H1 (cell line): ENCODE results near the gene TBCD. TPM values are rescaled to one million over a fixed set of nuclear protein-coding genes. Genes with fewer than 3 reads are reported as not detected.

Experiments used
- CTCF ChIA-PET: fragments of 300-600 bp; sonication (Branson Sonifier 250); formaldehyde crosslinking; loops from one replicate; lab custom pipeline; 2021; ENCODE audit not compliant: partially characterized antibody; lab: Charles Lee
- POLR2A ChIA-PET: fragments of 300-600 bp; sonication (Branson Sonifier 250); formaldehyde crosslinking; loops from one replicate; lab custom pipeline; 2021; ENCODE audit warnings: inconsistent platforms; ENCODE audit not compliant: partially characterized antibody; lab: Charles Lee
- DNase-seq, 2 experiments: peaks; one replicate each; pipeline versions ENCODE4 v3.0.0 to v3.0.0-alpha.2; 2010 to 2022; ENCODE audit warnings: low spot score in 2 of 2, low read depth in 1 of 2, mixed read lengths in 1 of 2
- FAIRE-seq: peaks from 2 replicates; lab custom pipeline; 2011; peaks lifted over from hg19 to GRCh38; lab: Jason Lieb, UNC
- H2AFZ ChIP-seq: 2 replicates; pipeline ENCODE4 v1.8.1; 2012; ENCODE audit warnings: low read length, inconsistent platforms
- H2AK5ac ChIP-seq: 2 replicates; pipeline ENCODE4 v1.6.1; 2013; ENCODE audit warnings: low read depth, low read length
- H2BK120ac ChIP-seq: replicated peaks from 2 replicates; pipeline ENCODE3; 2013; ENCODE audit warnings: low read depth, low read length, inconsistent platforms
- H2BK12ac ChIP-seq: 2 replicates; pipeline ENCODE4 v1.6.1; 2013; ENCODE audit warnings: low read depth, low read length
- H2BK15ac ChIP-seq: 2 replicates; pipeline ENCODE4 v1.6.1; 2013; ENCODE audit warnings: low read length
- H2BK20ac ChIP-seq: 2 replicates; pipeline ENCODE4 v1.6.1; 2013; ENCODE audit warnings: low read length
- H2BK5ac ChIP-seq: 2 replicates; pipeline ENCODE4 v1.6.1; 2013; ENCODE audit warnings: low read depth, low read length
- H3K14ac ChIP-seq: 2 replicates; pipeline ENCODE4 v1.6.1; 2013; ENCODE audit warnings: inconsistent platforms; ENCODE audit not compliant: insufficient read length
- H3K18ac ChIP-seq: 2 replicates; pipeline ENCODE4 v1.6.1; 2013; ENCODE audit warnings: low read length; ENCODE audit errors: extremely low read depth
- H3K23ac ChIP-seq: 2 replicates; pipeline ENCODE4 v1.6.1; 2013; ENCODE audit warnings: inconsistent platforms; ENCODE audit not compliant: insufficient read length
- H3K23me2 ChIP-seq: 2 replicates; pipeline ENCODE4 v1.6.1; 2013; ENCODE audit warnings: low read depth, low read length
- H3K27ac ChIP-seq: 2 replicates; pipeline ENCODE4 v1.6.1; 2011; ENCODE audit warnings: low read depth, low read length, inconsistent platforms
- H3K27me3 ChIP-seq, 4 experiments: replicated peaks in 1 of 4; 1 replicate in 1 of 4; 2 replicates in 3 of 4; pipeline versions ENCODE4 v1.6.1 to v1.8.1; 2011 to 2013; ENCODE audit warnings: low read length in 3 of 4, mild to moderate bottlenecking in 3 of 4, inconsistent platforms in 2 of 4, mixed read lengths in 2 of 4, moderate library complexity in 1 of 4; ENCODE audit not compliant: control insufficient read depth in 3 of 4, insufficient read depth in 3 of 4; ENCODE audit errors: extremely low read depth in 1 of 4
- H3K36me3 ChIP-seq, 4 experiments: 2 replicates each; pipeline versions ENCODE4 v1.6.1 to v1.8.1; 2011 to 2013; ENCODE audit warnings: mild to moderate bottlenecking in 4 of 4, low read length in 3 of 4, moderate library complexity in 2 of 4, control low read depth in 1 of 4, inconsistent platforms in 1 of 4; ENCODE audit not compliant: insufficient read depth in 4 of 4, control insufficient read depth in 2 of 4
- H3K4ac ChIP-seq: replicated peaks from 2 replicates; pipeline ENCODE3; 2013; ENCODE audit warnings: low read length, low read depth, mixed read lengths, inconsistent platforms; ENCODE audit not compliant: insufficient read length
- H3K4me1 ChIP-seq, 4 experiments: replicated peaks in 1 of 4; 1 replicate in 1 of 4; 2 replicates in 3 of 4; pipeline versions ENCODE4 v1.6.1 to v1.8.1; 2011 to 2013; ENCODE audit warnings: low read length in 3 of 4, inconsistent platforms in 2 of 4, mixed read lengths in 1 of 4; ENCODE audit not compliant: insufficient read depth in 4 of 4, control insufficient read depth in 3 of 4
- H3K4me2 ChIP-seq, 2 experiments: 2 replicates each; pipeline versions ENCODE4 v1.6.1 to v1.8.1; 2011 to 2013; ENCODE audit warnings: low read depth in 2 of 2, low read length in 2 of 2, control low read depth in 1 of 2, inconsistent platforms in 1 of 2, mild to moderate bottlenecking in 1 of 2; ENCODE audit not compliant: insufficient read depth in 1 of 2
- H3K4me3 ChIP-seq, 4 experiments: fragments of 200-600, 300-600 bp in 1 of 4; sonication (generic), shearing (Covaris generic), sonication (Bioruptor Twin) in 1 of 4; 2 replicates each; pipeline versions ENCODE4 v1.5.1 to v1.8.1; 2011 to 2016; ENCODE audit warnings: low read length in 4 of 4, low read depth in 3 of 4, control low read depth in 2 of 4, inconsistent platforms in 2 of 4, mild to moderate bottlenecking in 2 of 4, mixed read lengths in 1 of 4, moderate library complexity in 1 of 4; ENCODE audit not compliant: insufficient read depth in 2 of 4; ENCODE audit errors: extremely low read depth in 1 of 4
- H3K56ac ChIP-seq: replicated peaks from 2 replicates; pipeline ENCODE3; 2013; ENCODE audit warnings: low read depth, mild to moderate bottlenecking, mixed read lengths, low read length, inconsistent platforms; ENCODE audit not compliant: insufficient read length
- H3K79me1 ChIP-seq: 2 replicates; pipeline ENCODE4 v1.6.1; 2013; ENCODE audit warnings: low read depth, low read length, control low read depth
- H3K79me2 ChIP-seq, 2 experiments: 2 replicates each; pipeline versions ENCODE4 v1.6.1 to v1.8.1; 2012 to 2013; ENCODE audit warnings: low read length in 2 of 2, mild to moderate bottlenecking in 2 of 2, inconsistent platforms in 1 of 2; ENCODE audit not compliant: insufficient read depth in 2 of 2, control insufficient read depth in 1 of 2
- H3K9ac ChIP-seq, 4 experiments: replicated peaks in 1 of 4; 1 replicate in 1 of 4; 2 replicates in 3 of 4; pipeline versions ENCODE4 v1.6.1 to v1.8.1; 2011 to 2013; ENCODE audit warnings: low read depth in 3 of 4, low read length in 3 of 4, control low read depth in 2 of 4, mild to moderate bottlenecking in 2 of 4, moderate library complexity in 2 of 4, inconsistent platforms in 1 of 4; ENCODE audit errors: extremely low read depth in 1 of 4
- H3K9me3 ChIP-seq, 2 experiments: 2 replicates each; pipeline versions ENCODE4 v1.6.1 to v1.8.1; 2012 to 2013; ENCODE audit warnings: mild to moderate bottlenecking in 2 of 2, moderate library complexity in 2 of 2, control low read depth in 1 of 2, inconsistent platforms in 1 of 2, low read depth in 1 of 2, low read length in 1 of 2, mixed read lengths in 1 of 2; ENCODE audit not compliant: insufficient read depth in 2 of 2
- H4K20me1 ChIP-seq, 2 experiments: replicated peaks in 1 of 2; 2 replicates each; pipeline versions ENCODE3 to v1.8.1; 2011 to 2013; ENCODE audit warnings: inconsistent platforms in 2 of 2, low read length in 2 of 2, mild to moderate bottlenecking in 1 of 2; ENCODE audit not compliant: insufficient read depth in 2 of 2, control insufficient read depth in 1 of 2
- H4K5ac ChIP-seq: 2 replicates; pipeline ENCODE4 v1.6.1; 2013; ENCODE audit warnings: low read length, low read depth, mixed read lengths, inconsistent platforms; ENCODE audit not compliant: insufficient read length
- H4K8ac ChIP-seq: 2 replicates; pipeline ENCODE4 v1.8.0; 2013; ENCODE audit warnings: mild to moderate bottlenecking, moderate library complexity, low read length, inconsistent platforms; ENCODE audit not compliant: insufficient read depth; ENCODE audit errors: extremely low read depth
- H4K91ac ChIP-seq: replicated peaks from 2 replicates; pipeline ENCODE3; 2013; ENCODE audit warnings: low read length, mixed read lengths, inconsistent platforms; ENCODE audit not compliant: insufficient read length
- HDAC6 ChIP-seq: IDR thresholded peaks from one replicate; pipeline ENCODE4 v1.7.1; 2012; ENCODE audit warnings: low read depth, mild to moderate bottlenecking, inconsistent platforms, low read length, moderate library complexity
- JUND ChIP-seq: IDR thresholded peaks from 2 replicates; pipeline ENCODE4 v1.6.1; 2011; ENCODE audit warnings: mild to moderate bottlenecking, improper control_type of control experiment, low read length
- MAX ChIP-seq: IDR thresholded peaks from 2 replicates; pipeline ENCODE4 v1.6.1; 2012; ENCODE audit warnings: inconsistent platforms
- RFX5 ChIP-seq: IDR thresholded peaks from 2 replicates; pipeline ENCODE4 v1.6.1; 2011; ENCODE audit warnings: low read depth, low read length, improper control_type of control experiment, borderline replicate concordance
- SP1 ChIP-seq: IDR thresholded peaks from 2 replicates; pipeline ENCODE4 v1.6.1; 2011; ENCODE audit warnings: low read depth, low read length
- WGBS, 2 experiments: shearing (Covaris generic) in 1 of 2; methylation state at CpG; one replicate each; pipeline versions ENCODE4 v1.1.6 to v1.1.7; 2013 to 2015; ENCODE audit warnings: low lambda C conversion rate in 2 of 2, mixed read lengths in 2 of 2, inconsistent platforms in 1 of 2, low coverage in 1 of 2, missing lambda C conversion rate in 1 of 2; ENCODE audit not compliant: insufficient replicate concordance in 2 of 2, insufficient coverage in 1 of 2, insufficient read length in 1 of 2; ENCODE audit errors: extremely low coverage in 1 of 2, missing lambda C conversion rate in 1 of 2; 5-methylcytosine and 5-hydroxymethylcytosine counted together
- polyA plus RNA-seq, 7 experiments: library from polyadenylated mRNA; depleted of rRNA in 3 of 7; stranded (reverse) in 5 of 7; unstranded in 2 of 7; fragments of >200 nt in 5 of 7; fragments of 200-250 nt in 2 of 7; gene quantifications; 1 replicate in 5 of 7; 2 replicates in 1 of 7; 4 replicates in 1 of 7; pipeline versions ENCODE4 v1.2.1 to v1.2.3, GENCODE V29; 2011 to 2013; ENCODE audit warnings: missing spikeins in 2 of 7, mixed read lengths in 2 of 7
- total RNA-seq: library from RNA; stranded (reverse); fragmentation: NEBNext Ultra II Directional; extraction: Animal tissue kit (Norgen Biotek cat#: 25700); gene quantifications from 2 replicates; pipeline ENCODE4 v1.2.1, GENCODE V29; 2021

The TBCD gene
- total and polyA plus RNA-seq, 2 of the 8 experiments (the other 6 are each of a cell fraction or from before 2014, with no cell fraction given): 118 to 162 TPM

GRCh38 chr17:82860606-82861392, 108.9 kb downstream of the TBCD start:
- Histone ChIP-seq H2BK15ac (no peak overlapping the region), H3K27me3 (no peaks in the 10 kb centered on the region), H3K4ac (no peak overlapping the region), H2BK120ac (no peak overlapping the region), H3K4me2 (no peak overlapping the region), H3K4me3 (no peak overlapping the region), H3K27ac (no peak overlapping the region), H4K8ac (no peak overlapping the region), H2AK5ac (no peak overlapping the region), H4K20me1 (peaks cover 7 to 21% of the 10 kb centered on the region in 2 experiments), H3K79me2 (peaks cover 0 to 12% of the 10 kb centered on the region in 2 experiments; a peak in 1 of 4 replicates), H3K23me2 (no peaks in the 10 kb centered on the region)
- CTCF ChIA-PET: interaction anchor here (0.7 to 2.5 kb wide), 9 partner anchors 10 to 149 kb away, joined by 3 to 12 read pairs (median 3); no protein-coding TSS in a partner anchor
- no peak for TF ChIP-seq SP1
- TF ChIP-seq RFX5: no peak
- no peak for TF ChIP-seq HDAC6
- TF ChIP-seq JUND: no peak
- no peak for TF ChIP-seq MAX
- TF ChIP-seq, all 59 proteins: peak for 0
- no peak overlapping the region for H2BK20ac ChIP-seq
- no peak overlapping the region for H4K5ac ChIP-seq
- DNase-seq: no peak
- no peak overlapping the region for H2BK12ac ChIP-seq
- peaks cover 17% of the 10 kb centered on the region for H3K79me1 ChIP-seq
- H3K14ac ChIP-seq: no peak overlapping the region
- H2BK5ac ChIP-seq: no peak overlapping the region
- no peak overlapping the region for H3K9ac ChIP-seq
- no peak overlapping the region for H3K18ac ChIP-seq
- H4K91ac ChIP-seq: no peak overlapping the region
- no peak overlapping the region for H3K23ac ChIP-seq
- H2AFZ ChIP-seq: no peak overlapping the region
- H3K9me3 ChIP-seq: no peaks in the 10 kb centered on the region
- POLR2A ChIA-PET: interaction anchor here (0.6 to 0.9 kb wide), 2 partner anchors 186 to 587 kb away, joined by 3 read pairs; partner anchors contain the start of gene CSNK1D
- WGBS, 2 experiments: 93% methylated on average over 34 of the region's 42 CpGs; no CpG with 5 or more reads in 1 of the 2 experiments
- peaks cover 0 to 8% (median 2%) of the 10 kb centered on the region in 4 experiments; a peak in 2 of 7 replicates for H3K4me1 ChIP-seq
- H3K56ac ChIP-seq: no peak overlapping the region
- no peaks in the 10 kb centered on the region; a peak in 1 of 8 replicates for H3K36me3 ChIP-seq
- FAIRE-seq: no peak
